ENCODE data around the gene LPIN1. TPM values are rescaled to one million over a fixed set of nuclear protein-coding genes. Genes with fewer than 3 reads are reported as not detected.

Gene LPIN1
- total and polyA plus RNA-seq, 2 of the 13 experiments (the other 11 are each of a cell fraction or from before 2014, with no cell fraction given) = 9.7 to 19.4 TPM

DNA sequence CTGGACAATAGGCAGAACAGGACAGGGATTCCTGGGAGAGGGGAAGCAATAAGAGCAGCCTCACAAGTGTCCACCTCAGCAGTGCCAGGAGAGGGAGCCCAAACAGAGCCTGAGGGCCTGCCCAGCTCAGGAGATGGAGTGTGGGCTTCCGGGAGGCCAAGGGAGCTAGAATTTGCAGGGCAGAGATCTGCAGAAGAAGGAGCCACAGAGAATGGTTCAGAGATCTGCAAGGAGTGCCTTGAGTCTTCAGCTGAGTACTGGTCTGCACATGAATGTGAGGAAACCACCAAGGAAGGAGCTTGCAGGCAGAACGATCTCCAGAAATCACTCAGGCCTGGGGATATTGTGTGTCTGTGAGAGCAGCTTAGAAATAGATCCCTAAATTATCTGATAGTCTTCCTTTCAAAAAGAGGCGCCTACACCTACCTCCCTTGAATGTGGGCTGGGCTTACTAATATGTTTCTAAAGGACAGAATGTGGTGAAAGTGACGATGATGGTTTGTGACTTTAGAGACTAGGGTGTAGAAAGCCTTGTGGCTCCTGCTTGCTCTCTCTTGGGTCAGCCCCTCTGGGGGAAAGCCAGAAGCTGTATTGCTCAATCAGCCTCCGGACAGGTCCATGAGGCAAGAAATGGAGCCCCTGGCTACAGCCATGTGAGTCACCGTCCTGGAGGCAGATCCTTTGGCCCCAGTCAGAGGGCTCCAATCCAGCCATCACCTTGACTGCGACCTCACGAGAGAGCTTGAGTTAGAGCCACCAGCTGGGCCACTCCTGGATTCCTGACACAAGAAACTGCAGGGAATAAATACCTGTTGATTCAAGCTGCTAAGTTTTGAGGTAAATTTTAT lies 7.6 kb upstream of the LPIN1 start (continued):
- TF ChIP-seq ZNF337 (CRISPR knock-in tag; IDR thresholded peaks at IDR 0.05; ENCODE audit: borderline replicate concordance, low read depth) (no peak), IKZF5 (CRISPR knock-in tag; IDR thresholded peaks at IDR 0.05) (no peak), PTBP1 (IDR thresholded peaks at IDR 0.05; ENCODE audit: low read depth, low read length, poor library complexity, severe bottlenecking) (no peak), ZNF558 (CRISPR knock-in tag; IDR thresholded peaks at IDR 0.05; ENCODE audit: borderline replicate concordance) (no peak; the same call in 1 of the 2 replicates), SMYD3 (CRISPR knock-in tag; IDR thresholded peaks at IDR 0.05) (no peak), CC2D1A (CRISPR knock-in tag; IDR thresholded peaks at IDR 0.05) (no peak), GABPB1 (CRISPR knock-in tag; IDR thresholded peaks at IDR 0.05) (peak; percentile 52; the same call in 1 of the 2 replicates), TEAD2 (CRISPR knock-in tag; IDR thresholded peaks at IDR 0.05) (no peak), ZSCAN12 (CRISPR knock-in tag; IDR thresholded peaks at IDR 0.05) (no peak), NCOA5 (CRISPR knock-in tag; IDR thresholded peaks at IDR 0.05) (no peak), ZNF576 (CRISPR knock-in tag; IDR thresholded peaks at IDR 0.05) (peak; percentile 81; the same call in 1 of the 2 replicates), KAT8 (CRISPR knock-in tag; IDR thresholded peaks at IDR 0.05) (peak; percentile 35; the same call in 1 of the 2 replicates), ZNF709 (CRISPR knock-in tag; IDR thresholded peaks at IDR 0.05) (no peak), MXI1 (IDR thresholded peaks at IDR 0.05; ENCODE audit: borderline replicate concordance, low read depth, low read length) (peak; percentile 44; the same call in 1 of the 3 replicates), NCOA1 (CRISPR knock-in tag; IDR thresholded peaks at IDR 0.05) (no peak), FOXC1 (CRISPR knock-in tag; IDR thresholded peaks at IDR 0.05; ENCODE audit: borderline replicate concordance) (peak; percentile 75), CBX5 (CRISPR knock-in tag; IDR thresholded peaks at IDR 0.05; ENCODE audit: borderline replicate concordance) (peak; percentile 48; the same call in 1 of the 2 replicates), CREM (IDR thresholded peaks at IDR 0.05) (no peak), CREM (CRISPR knock-in tag; IDR thresholded peaks at IDR 0.05) (no peak), MTF2 (CRISPR knock-in tag; IDR thresholded peaks at IDR 0.05; ENCODE audit: borderline replicate concordance) (no peak)
- TF ChIP-seq, protein P1, sequence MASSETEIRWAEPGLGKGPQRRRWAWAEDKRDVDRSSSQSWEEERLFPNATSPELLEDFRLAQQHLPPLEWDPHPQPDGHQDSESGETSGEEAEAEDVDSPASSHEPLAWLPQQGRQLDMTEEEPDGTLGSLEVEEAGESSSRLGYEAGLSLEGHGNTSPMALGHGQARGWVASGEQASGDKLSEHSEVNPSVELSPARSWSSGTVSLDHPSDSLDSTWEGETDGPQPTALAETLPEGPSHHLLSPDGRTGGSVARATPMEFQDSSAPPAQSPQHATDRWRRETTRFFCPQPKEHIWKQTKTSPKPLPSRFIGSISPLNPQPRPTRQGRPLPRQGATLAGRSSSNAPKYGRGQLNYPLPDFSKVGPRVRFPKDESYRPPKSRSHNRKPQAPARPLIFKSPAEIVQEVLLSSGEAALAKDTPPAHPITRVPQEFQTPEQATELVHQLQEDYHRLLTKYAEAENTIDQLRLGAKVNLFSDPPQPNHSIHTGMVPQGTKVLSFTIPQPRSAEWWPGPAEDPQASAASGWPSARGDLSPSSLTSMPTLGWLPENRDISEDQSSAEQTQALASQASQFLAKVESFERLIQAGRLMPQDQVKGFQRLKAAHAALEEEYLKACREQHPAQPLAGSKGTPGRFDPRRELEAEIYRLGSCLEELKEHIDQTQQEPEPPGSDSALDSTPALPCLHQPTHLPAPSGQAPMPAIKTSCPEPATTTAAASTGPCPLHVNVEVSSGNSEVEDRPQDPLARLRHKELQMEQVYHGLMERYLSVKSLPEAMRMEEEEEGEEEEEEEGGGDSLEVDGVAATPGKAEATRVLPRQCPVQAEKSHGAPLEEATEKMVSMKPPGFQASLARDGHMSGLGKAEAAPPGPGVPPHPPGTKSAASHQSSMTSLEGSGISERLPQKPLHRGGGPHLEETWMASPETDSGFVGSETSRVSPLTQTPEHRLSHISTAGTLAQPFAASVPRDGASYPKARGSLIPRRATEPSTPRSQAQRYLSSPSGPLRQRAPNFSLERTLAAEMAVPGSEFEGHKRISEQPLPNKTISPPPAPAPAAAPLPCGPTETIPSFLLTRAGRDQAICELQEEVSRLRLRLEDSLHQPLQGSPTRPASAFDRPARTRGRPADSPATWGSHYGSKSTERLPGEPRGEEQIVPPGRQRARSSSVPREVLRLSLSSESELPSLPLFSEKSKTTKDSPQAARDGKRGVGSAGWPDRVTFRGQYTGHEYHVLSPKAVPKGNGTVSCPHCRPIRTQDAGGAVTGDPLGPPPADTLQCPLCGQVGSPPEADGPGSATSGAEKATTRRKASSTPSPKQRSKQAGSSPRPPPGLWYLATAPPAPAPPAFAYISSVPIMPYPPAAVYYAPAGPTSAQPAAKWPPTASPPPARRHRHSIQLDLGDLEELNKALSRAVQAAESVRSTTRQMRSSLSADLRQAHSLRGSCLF (CRISPR knock-in tag; IDR thresholded peaks at IDR 0.05; ENCODE audit: borderline replicate concordance) = no peak
- TF ChIP-seq, protein P2, sequence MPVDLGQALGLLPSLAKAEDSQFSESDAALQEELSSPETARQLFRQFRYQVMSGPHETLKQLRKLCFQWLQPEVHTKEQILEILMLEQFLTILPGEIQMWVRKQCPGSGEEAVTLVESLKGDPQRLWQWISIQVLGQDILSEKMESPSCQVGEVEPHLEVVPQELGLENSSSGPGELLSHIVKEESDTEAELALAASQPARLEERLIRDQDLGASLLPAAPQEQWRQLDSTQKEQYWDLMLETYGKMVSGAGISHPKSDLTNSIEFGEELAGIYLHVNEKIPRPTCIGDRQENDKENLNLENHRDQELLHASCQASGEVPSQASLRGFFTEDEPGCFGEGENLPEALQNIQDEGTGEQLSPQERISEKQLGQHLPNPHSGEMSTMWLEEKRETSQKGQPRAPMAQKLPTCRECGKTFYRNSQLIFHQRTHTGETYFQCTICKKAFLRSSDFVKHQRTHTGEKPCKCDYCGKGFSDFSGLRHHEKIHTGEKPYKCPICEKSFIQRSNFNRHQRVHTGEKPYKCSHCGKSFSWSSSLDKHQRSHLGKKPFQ (CRISPR knock-in tag; IDR thresholded peaks at IDR 0.05; ENCODE audit: insufficient replicate concordance) = no peak
